Activated B cell treated with CpG ODN at 0.5 μM for 24 hours (primary cell): ENCODE data around the gene HCFC2. TPM values are rescaled to one million over a fixed set of nuclear protein-coding genes. Genes with fewer than 3 reads are reported as not detected.

Source experiments
- ATAC-seq: fragments of 200-7000 bp; cut with Tn5 transposase; one replicate; pipeline ENCODE4 v1.10.0; 2021; ENCODE audit warnings: low read depth, mild to moderate bottlenecking, moderate library complexity
- CTCF ChIA-PET: fragments of 350-600 bp; sonication (Branson Sonifier 250); formaldehyde crosslinking; loops from one replicate; lab custom pipeline; 2021; ENCODE audit warnings: antibody characterized with exemption; lab: Charles Lee
- POLR2A ChIA-PET: fragments of 350-600 bp; sonication (Branson Sonifier 250); formaldehyde crosslinking; loops from one replicate; lab custom pipeline; 2021; ENCODE audit warnings: antibody characterized with exemption; lab: Charles Lee
- DNase-seq: peaks from one replicate; pipeline ENCODE4 v3.0.0; 2022
- H3K27ac Mint-ChIP-seq: one replicate; pipeline ENCODE4 v1.8.0; 2020; ENCODE audit warnings: mixed read lengths
- H3K27me3 Mint-ChIP-seq: one replicate; pipeline ENCODE4 v1.8.0; 2021; ENCODE audit warnings: mixed read lengths
- H3K36me3 Mint-ChIP-seq: one replicate; pipeline ENCODE4 v1.8.0; 2021; ENCODE audit warnings: low read depth, mixed read lengths
- H3K4me1 Mint-ChIP-seq: one replicate; pipeline ENCODE4 v1.8.0; 2021; ENCODE audit warnings: mixed read lengths
- H3K4me3 Mint-ChIP-seq: one replicate; pipeline ENCODE4 v1.8.0; 2020; ENCODE audit warnings: mild to moderate bottlenecking, mixed read lengths
- H3K9me3 Mint-ChIP-seq: one replicate; pipeline ENCODE4 v1.8.0; 2020; ENCODE audit warnings: mixed read lengths
- intact Hi-C: fragments of 100-400 bp; cut with micrococcal nuclease; formaldehyde crosslinking; loops from one replicate; pipeline ENCODE4 v1.15.1; 2024
- total RNA-seq: library from RNA; stranded (reverse); gene quantifications from 2 replicates; pipeline ENCODE4 v1.2.3, GENCODE V29; 2022
- TF ChIP-seq, protein P1 (sequence below): fragments of 200-600 bp; IDR thresholded peaks from one replicate; pipeline ENCODE4 v1.8.0; 2022; ENCODE audit warnings: antibody characterized with exemption, mild to moderate bottlenecking

Gene HCFC2
- total RNA-seq, 1 donor from 2014 or later, result 11.2 TPM

DNA sequence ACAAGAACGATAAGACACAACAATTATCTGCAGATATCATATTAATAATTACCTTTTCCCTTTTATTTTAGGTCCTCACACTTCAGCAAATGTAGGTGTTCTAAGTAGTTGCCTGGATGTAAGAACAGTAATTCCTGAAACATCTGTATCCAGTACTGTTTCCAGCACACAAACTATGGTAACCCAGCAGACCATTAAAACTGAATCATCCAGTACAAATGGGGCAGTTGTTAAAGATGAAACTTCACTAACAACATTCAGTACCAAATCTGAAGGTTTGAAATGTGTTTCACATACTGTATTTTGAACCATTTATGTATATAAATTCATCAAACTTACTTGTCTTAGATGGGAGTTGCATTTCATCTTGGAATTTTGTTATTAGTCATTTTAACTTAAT lies 31.0 kb downstream of the HCFC2 start:
- ATAC-seq (no peak), DNase-seq (no peak)
- no peak overlapping the region for H3K27ac Mint-ChIP-seq
- H3K9me3 Mint-ChIP-seq, result no peaks in the 10 kb centered on the region
- peaks cover 66% of the 10 kb centered on the region for H3K36me3 Mint-ChIP-seq
- no peaks in the 10 kb centered on the region for H3K4me1 Mint-ChIP-seq
- no peak overlapping the region for H3K4me3 Mint-ChIP-seq
- no peaks in the 10 kb centered on the region for H3K27me3 Mint-ChIP-seq
- ChIA-PET POLR2A (no interaction called here), CTCF (no interaction called here)
- intact Hi-C loops, result no loop called here
- TF ChIP-seq, protein P1, sequence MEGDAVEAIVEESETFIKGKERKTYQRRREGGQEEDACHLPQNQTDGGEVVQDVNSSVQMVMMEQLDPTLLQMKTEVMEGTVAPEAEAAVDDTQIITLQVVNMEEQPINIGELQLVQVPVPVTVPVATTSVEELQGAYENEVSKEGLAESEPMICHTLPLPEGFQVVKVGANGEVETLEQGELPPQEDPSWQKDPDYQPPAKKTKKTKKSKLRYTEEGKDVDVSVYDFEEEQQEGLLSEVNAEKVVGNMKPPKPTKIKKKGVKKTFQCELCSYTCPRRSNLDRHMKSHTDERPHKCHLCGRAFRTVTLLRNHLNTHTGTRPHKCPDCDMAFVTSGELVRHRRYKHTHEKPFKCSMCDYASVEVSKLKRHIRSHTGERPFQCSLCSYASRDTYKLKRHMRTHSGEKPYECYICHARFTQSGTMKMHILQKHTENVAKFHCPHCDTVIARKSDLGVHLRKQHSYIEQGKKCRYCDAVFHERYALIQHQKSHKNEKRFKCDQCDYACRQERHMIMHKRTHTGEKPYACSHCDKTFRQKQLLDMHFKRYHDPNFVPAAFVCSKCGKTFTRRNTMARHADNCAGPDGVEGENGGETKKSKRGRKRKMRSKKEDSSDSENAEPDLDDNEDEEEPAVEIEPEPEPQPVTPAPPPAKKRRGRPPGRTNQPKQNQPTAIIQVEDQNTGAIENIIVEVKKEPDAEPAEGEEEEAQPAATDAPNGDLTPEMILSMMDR, result no peak

DNA sequence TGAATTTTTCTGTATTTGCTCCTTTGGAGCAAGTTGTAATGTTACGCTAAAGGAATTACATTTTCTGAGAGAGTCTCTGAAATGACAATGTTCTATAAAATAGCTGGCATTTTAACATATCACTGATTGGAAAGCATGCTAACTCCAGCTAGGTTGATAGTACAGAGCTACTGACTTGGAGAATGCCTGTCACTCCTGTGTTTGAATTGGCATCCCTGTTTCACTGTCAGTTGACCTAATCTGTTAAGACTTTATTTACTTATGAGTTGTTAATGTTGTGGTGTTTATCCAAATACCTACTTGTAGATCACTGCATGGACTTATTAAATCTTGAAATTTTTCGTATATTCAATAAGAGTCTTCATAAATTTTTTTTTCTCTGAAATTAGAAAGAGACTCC lies 33.6 kb downstream of the HCFC2 start:
- intact Hi-C loops, result no loop called here
- ATAC-seq, result no peak
- TF ChIP-seq, protein P1, result no peak
- Mint-ChIP-seq H3K9me3 (no peaks in the 10 kb centered on the region), H3K27ac (no peak overlapping the region), H3K4me1 (no peaks in the 10 kb centered on the region), H3K4me3 (no peak overlapping the region), H3K36me3 (peaks cover 65% of the 10 kb centered on the region), H3K27me3 (no peaks in the 10 kb centered on the region)
- DNase-seq, result no peak
- CTCF ChIA-PET, result interaction anchor here (0.7 to 2.1 kb wide), 2 partner anchors 11 to 13 kb away, joined by 3 to 9 read pairs; no protein-coding TSS in a partner anchor
- POLR2A ChIA-PET, result no interaction called here

DNA sequence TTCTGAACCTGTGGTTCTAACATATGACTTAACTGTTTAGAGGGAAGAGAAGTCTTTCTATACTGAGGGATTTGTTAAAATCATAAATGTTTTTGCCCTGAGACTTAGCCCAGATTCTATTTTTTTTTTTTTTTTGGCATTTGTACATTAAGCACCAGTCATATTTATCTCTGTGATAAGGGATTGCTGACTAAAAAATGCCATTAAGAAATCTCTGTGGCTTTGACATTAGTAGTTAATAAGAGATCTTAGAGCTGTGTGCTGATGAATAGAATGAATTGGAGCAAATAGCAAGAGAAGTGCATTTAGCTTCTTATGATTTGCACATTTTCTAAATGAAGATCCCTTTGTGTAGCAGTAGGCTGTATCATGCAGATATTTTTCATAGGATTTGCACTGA lies 41.1 kb downstream of the HCFC2 start:
- ATAC-seq (no peak), DNase-seq (no peak)
- Mint-ChIP-seq H3K27me3 (no peaks in the 10 kb centered on the region), H3K4me3 (no peak overlapping the region), H3K27ac (no peak overlapping the region), H3K4me1 (peaks cover 9% of the 10 kb centered on the region), H3K36me3 (peaks cover 17% of the 10 kb centered on the region), H3K9me3 (no peaks in the 10 kb centered on the region)
- ChIA-PET CTCF (no interaction called here), POLR2A (no interaction called here)
- TF ChIP-seq, protein P1, result no peak
- intact Hi-C loops, result loop anchor here (5.0 kb wide), 1 partner anchor 533 kb away; no protein-coding TSS in a partner anchor

- no peaks in the 10 kb centered on the region for H3K9me3 Mint-ChIP-seq
- ChIA-PET POLR2A (no interaction called here), CTCF (interaction anchor here (2.8 to 4.7 kb wide), 2 partner anchors 50 to 224 kb away, joined by 41 to 65 read pairs; no protein-coding TSS in a partner anchor)
- peaks cover 9% of the 10 kb centered on the region for H3K4me1 Mint-ChIP-seq
- H3K27me3 Mint-ChIP-seq, result no peaks in the 10 kb centered on the region
- H3K4me3 Mint-ChIP-seq, result no peak overlapping the region
- ATAC-seq (no peak), DNase-seq (no peak)
- H3K27ac Mint-ChIP-seq, result no peak overlapping the region
- intact Hi-C loops, result loop anchor here (5.0 kb wide), 1 partner anchor 535 kb away; no protein-coding TSS in a partner anchor
- TF ChIP-seq, protein P1, result no peak
- H3K36me3 Mint-ChIP-seq, result peaks cover 13% of the 10 kb centered on the region
Observed at GRCh38 chr12:104106965-104107364, 42.6 kb downstream of the HCFC2 start.

- H3K27ac Mint-ChIP-seq, result no peak overlapping the region
- peak overlapping the region; percentile 11 for H3K4me3 Mint-ChIP-seq
- DNase-seq, result peak; percentile 58
- H3K9me3 Mint-ChIP-seq, result no peaks in the 10 kb centered on the region
- peaks cover 9% of the 10 kb centered on the region for H3K4me1 Mint-ChIP-seq
- intact Hi-C loops, result loop anchor here (1.0 to 5.0 kb wide), 6 partner anchors 52 to 537 kb away; partner anchors contain the start of gene HSP90B1
- POLR2A ChIA-PET, result interaction anchor here (1.0 to 1.4 kb wide), 3 partner anchors 44 to 179 kb away, joined by 3 to 7 read pairs (median 5); partner anchors contain the start of genes HCFC2, HSP90B1 and TDG
- peak; percentile 94 for ATAC-seq
- TF ChIP-seq, protein P1, result peak; percentile 92
- CTCF ChIA-PET, result interaction anchor here (0.6 to 4.7 kb wide), 30 partner anchors 9 to 338 kb away, joined by 3 to 65 read pairs (median 4); partner anchors contain the start of genes HCFC2, NFYB and TDG
- H3K27me3 Mint-ChIP-seq, result no peaks in the 10 kb centered on the region
- H3K36me3 Mint-ChIP-seq, result peaks cover 6% of the 10 kb centered on the region
Observed at GRCh38 chr12:104108755-104109445, 44.6 kb downstream of the HCFC2 start.
